ENCODE data around the gene NKX1-1.

DNA sequence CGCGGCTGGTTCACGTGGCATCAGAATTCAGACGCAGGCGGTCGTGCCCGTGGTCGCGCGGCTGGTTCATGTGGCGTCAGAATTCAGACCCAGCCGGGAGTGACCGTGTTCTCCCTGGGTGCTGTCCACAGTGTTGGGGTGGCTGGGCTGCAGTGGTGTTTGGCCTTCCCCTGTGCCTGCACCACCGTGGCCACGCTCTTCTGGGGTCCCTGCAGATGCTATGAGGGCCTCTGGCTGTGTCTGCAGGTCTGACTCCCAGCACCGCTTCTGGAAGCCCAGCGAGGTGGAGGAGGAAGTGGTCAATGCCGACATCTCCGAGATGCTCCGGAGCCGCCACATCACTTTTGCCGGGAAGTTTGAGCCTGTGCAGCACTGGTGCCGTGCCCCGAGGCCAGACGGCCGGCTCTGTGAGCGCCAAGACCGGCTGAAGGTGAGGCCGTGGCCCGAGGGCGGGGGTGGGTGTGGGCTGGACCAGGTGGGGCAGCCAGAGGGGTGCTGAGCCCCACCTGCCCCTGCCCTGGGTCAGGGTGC lies 26.4 kb downstream of the NKX1-1 start:
- TF ChIP-seq, protein P1, sequence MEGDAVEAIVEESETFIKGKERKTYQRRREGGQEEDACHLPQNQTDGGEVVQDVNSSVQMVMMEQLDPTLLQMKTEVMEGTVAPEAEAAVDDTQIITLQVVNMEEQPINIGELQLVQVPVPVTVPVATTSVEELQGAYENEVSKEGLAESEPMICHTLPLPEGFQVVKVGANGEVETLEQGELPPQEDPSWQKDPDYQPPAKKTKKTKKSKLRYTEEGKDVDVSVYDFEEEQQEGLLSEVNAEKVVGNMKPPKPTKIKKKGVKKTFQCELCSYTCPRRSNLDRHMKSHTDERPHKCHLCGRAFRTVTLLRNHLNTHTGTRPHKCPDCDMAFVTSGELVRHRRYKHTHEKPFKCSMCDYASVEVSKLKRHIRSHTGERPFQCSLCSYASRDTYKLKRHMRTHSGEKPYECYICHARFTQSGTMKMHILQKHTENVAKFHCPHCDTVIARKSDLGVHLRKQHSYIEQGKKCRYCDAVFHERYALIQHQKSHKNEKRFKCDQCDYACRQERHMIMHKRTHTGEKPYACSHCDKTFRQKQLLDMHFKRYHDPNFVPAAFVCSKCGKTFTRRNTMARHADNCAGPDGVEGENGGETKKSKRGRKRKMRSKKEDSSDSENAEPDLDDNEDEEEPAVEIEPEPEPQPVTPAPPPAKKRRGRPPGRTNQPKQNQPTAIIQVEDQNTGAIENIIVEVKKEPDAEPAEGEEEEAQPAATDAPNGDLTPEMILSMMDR (IDR thresholded peaks at IDR 0.05; ENCODE audit: insufficient read depth, low read length, poor library complexity, severe bottlenecking) = no peak
- TF ChIP-seq EZH2phosphoT487 (conservative IDR thresholded peaks at IDR 0.05; ENCODE audit: low read length) = no peak
